Measurements from ENCODE around the gene ATPAF1.

ATPAF1 gene

DNA sequence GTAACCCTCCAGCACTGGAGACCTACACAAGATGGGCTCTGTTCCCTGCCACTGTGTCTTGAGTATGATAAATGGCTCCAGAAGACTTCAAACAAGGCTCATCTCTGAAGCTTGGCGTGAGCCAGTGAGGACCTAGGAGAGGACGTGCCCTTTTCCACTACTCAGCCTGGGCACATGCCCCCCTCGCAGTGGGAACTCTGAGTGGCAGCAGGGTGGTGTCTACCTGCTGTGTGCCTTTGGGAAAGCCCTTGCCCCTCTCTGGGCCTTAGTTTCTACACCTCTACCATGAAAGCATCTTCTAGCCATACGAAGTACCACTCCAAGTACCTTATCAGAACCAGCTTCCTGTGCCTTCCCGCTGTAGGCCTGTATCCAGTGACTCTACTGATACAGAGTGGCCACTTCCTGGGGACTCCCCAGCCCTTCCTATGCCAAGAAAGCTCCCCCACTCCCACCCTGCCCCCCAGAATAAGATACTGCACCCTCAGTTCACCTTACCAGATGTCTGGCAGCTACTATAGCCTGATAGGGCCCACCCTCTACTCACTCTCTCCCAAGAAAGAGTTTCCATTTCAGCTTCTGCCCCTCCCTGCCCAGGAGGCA lies 48.4 kb downstream of the ATPAF1 start:
- no peak overlapping the region for H3K9ac ChIP-seq (ENCODE audit: low read depth, low read length)
- no peaks in the 10 kb centered on the region for H3K9me3 ChIP-seq (ENCODE audit: control insufficient read depth, insufficient read depth, low read length)
- H3K4me1 ChIP-seq (ENCODE audit: insufficient read depth, low read length) = peaks cover 14% of the 10 kb centered on the region
- no peaks in the 10 kb centered on the region for H3K36me3 ChIP-seq (ENCODE audit: insufficient read depth, low read length)

DNA sequence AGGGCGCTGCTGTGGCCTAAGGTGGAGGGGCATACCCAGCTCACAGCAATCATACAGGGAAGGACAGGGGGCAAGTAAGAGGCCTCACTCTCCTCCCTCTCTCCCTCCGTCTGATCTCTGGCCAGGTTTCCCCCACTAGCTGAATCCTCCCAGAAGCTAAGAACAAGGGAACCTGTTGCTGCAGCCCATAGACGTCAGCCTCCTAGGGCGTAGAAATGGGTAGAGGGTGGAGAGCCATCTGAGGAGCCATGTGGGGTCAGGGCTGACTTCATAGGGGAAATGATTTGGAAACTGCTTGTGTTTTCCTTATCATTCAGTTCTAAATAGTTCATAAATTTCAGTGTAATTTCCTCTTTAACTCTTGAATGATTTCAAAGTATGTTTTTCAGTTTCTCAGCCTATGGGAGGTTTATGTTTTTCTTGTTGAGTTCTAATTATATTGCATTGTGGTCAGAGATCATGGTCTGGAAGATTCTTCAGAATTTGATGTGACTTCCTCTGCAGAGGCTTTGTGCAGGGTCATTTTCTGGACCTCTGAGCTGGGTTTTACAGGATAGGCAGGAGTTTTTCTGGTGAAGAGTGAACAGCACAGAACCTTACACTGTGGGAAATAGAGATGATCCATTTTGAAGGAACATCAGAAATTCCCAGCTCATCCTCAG lies 49.3 kb downstream of the ATPAF1 start:
- Histone ChIP-seq H3K9me3 (ENCODE audit: control insufficient read depth, insufficient read depth, low read length) (no peaks in the 10 kb centered on the region), H3K36me3 (ENCODE audit: insufficient read depth, low read length) (no peaks in the 10 kb centered on the region), H3K4me1 (ENCODE audit: insufficient read depth, low read length) (peaks cover 23% of the 10 kb centered on the region), H3K9ac (ENCODE audit: low read depth, low read length) (no peak overlapping the region)

DNA sequence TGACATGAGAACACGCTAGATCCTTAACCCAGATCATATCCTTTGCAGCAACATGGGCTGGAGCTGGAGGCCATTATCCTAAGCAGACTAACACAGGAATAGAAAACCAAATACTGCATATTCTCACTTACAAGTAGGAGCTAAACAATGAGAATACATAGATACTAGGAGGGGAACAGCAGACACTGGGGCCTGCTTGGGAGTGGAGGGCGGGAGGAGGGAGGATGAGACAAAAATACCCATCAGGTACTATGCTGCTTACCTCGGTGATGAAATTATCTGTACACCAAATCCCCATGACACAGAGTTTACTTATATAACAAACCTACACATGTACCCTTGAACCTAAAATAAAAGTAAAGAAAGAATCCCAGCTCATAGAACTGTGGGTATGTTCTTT lies 50.3 kb downstream of the ATPAF1 start:
- no peaks in the 10 kb centered on the region for H3K9me3 ChIP-seq (ENCODE audit: control insufficient read depth, insufficient read depth, low read length)
- no peak overlapping the region for H3K9ac ChIP-seq (ENCODE audit: low read depth, low read length)
- H3K36me3 ChIP-seq (ENCODE audit: insufficient read depth, low read length) = no peaks in the 10 kb centered on the region
- peaks cover 28% of the 10 kb centered on the region for H3K4me1 ChIP-seq (ENCODE audit: insufficient read depth, low read length)

DNA sequence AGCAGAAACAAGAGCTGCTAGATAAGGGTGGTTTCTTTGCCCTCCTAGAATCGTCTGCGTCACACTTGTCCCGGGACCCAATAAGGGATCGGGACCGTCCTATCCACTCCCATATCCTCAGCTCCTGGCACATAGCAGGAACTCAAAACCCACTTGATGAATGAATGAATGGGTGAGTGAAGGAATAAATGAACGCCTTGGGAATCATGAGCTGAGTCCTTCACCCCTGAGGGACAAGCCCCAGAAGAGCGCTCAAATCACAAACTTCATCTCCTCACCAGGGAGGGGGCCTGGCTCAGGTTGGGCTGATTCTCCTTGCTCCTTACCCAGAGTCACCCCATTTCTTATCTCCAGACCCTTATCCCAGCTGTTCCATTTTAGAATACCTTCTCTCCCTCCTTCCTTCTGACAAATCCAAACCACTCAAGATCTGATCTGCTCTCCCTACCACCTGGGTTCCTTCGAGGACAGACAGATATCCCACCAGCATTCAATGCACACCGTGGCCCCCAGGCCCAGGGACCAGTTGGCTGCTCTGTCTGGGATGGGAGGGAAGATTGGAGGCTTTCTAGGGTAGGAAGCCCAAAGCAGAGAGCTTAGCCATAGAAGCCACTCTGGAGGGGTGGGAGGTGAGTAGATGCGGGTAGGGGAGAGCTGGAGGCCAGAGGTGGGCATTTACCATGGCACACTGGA lies 50.9 kb downstream of the ATPAF1 start:
- H3K9ac ChIP-seq (ENCODE audit: low read depth, low read length) = peak overlapping the region; percentile 75; the same call in 1 of the 2 replicates
- no peaks in the 10 kb centered on the region for H3K9me3 ChIP-seq (ENCODE audit: control insufficient read depth, insufficient read depth, low read length)
- H3K36me3 ChIP-seq (ENCODE audit: insufficient read depth, low read length) = no peaks in the 10 kb centered on the region
- H3K4me1 ChIP-seq (ENCODE audit: insufficient read depth, low read length) = peaks cover 28% of the 10 kb centered on the region

DNA sequence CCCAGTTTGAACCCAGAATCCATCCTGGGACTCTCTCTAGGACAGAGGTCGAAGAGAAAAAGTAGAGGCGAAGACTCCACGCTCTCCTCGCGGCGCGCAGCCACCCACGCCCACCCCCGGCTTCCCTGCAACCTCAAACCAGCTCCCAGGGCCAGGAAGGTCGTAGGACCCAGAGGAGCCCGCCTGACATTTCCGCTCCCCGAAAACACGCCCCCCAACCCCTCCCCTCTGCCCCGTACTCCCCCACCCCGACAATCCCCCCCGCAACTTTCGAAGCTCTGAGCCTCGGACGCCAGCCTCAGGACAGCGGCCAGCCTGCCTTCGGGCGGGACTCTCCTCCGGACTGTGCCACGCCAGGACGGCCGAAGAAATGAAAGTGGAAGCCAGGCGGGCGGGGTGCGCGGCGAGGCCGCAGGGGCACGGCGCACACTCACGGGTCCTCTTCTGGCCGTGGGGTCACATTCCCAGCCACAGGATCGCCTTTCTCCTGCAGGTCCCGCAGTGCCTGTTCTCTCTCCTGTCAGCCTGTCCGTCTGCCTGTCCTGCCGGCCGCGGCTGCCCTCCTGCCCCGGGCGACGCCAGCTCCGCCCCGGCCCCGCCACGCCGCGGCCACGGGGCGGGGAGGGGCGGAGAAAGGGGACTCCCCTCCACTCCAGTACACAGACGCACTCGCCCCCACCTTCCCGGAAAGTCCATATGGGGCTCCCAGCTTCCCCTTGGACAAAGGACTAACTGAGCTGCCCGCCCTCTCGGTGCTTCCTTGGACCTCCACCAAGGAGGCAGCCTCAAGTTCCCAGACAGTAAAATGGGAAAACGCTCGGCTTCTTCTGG lies 51.7 kb downstream of the ATPAF1 start, which contains the start of gene MOB3C:
TSS of gene MOB3C (minus strand) at position 535 of the 831 bp plus-strand sequence. CDS start 3,490 bp downstream, outside the sequence.
- Histone ChIP-seq H3K36me3 (ENCODE audit: insufficient read depth, low read length) (no peaks in the 10 kb centered on the region), H3K9me3 (ENCODE audit: control insufficient read depth, insufficient read depth, low read length) (no peaks in the 10 kb centered on the region), H3K9ac (ENCODE audit: low read depth, low read length) (peak within 1 kb of the TSS; percentile 75; the same call in 1 of the 2 replicates), H3K4me1 (ENCODE audit: insufficient read depth, low read length) (peaks cover 31% of the 10 kb centered on the region)

DNA sequence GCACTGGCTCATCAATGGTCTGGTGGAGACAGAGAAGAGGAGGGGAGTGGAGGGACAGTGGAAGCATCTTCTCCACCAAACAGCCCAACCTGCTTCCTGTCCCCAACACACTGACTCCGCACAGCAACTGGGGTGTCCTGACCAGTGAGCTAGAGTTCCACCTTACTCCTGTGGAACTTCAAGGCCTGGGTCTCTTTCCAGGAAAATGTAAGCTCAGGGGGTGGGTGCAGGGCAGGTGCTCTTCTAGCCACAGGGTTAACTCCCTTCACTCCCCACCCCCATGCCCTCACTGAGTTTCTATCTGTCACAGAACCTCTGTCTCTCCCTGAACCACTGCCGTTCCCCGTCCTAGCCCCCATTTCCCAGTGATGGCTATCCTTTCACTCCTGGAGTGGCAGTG lies 52.4 kb downstream of the ATPAF1 start:
- H3K9ac ChIP-seq (ENCODE audit: low read depth, low read length) = peak overlapping the region; percentile 43; the same call in 1 of the 2 replicates
- H3K9me3 ChIP-seq (ENCODE audit: control insufficient read depth, insufficient read depth, low read length) = no peaks in the 10 kb centered on the region
- peaks cover 36% of the 10 kb centered on the region for H3K4me1 ChIP-seq (ENCODE audit: insufficient read depth, low read length)
- H3K36me3 ChIP-seq (ENCODE audit: insufficient read depth, low read length) = no peaks in the 10 kb centered on the region

DNA sequence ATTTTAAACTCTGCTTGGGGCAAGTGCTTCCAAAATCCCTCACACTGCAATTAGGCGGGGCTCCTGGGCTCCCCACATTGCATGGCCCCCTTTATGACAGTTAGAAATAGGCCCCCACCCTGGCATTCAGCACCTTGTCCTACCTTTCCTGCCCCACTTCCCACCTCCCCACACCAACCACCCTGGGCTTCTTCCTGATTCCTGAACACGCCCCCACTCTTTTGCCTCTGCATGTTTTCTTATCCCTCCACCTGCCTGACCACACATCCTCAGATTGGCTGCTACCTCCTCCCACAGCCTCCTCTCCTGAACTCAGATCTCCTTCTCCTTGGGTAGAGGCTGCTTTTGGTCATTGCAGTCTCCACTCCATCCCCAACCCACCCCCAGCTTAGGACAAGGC lies 53.1 kb downstream of the ATPAF1 start:
- H3K36me3 ChIP-seq (ENCODE audit: insufficient read depth, low read length) = no peaks in the 10 kb centered on the region
- H3K9ac ChIP-seq (ENCODE audit: low read depth, low read length) = no peak overlapping the region
- no peaks in the 10 kb centered on the region for H3K9me3 ChIP-seq (ENCODE audit: control insufficient read depth, insufficient read depth, low read length)
- peaks cover 36% of the 10 kb centered on the region for H3K4me1 ChIP-seq (ENCODE audit: insufficient read depth, low read length)

DNA sequence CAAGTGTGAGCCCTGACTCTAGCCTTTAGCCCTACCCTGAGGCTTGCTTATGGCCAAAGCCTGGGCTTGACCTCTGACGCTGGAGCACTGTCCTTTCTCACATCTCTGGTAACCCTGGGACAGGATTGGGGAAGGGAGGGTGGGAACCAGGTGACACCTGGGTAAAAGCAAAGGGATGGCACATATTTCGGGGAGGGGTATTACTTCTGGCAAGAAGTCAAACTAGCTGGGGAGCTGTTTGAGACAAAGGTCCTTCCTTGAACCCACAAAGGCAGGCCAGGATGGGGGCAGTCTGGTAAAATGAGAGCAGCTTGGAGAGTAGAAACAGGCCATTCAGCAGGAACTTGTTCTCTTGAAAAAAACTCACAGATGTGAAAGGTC lies 53.6 kb downstream of the ATPAF1 start:
- H3K4me1 ChIP-seq (ENCODE audit: insufficient read depth, low read length) = peaks cover 36% of the 10 kb centered on the region
- no peaks in the 10 kb centered on the region for H3K36me3 ChIP-seq (ENCODE audit: insufficient read depth, low read length)

DNA sequence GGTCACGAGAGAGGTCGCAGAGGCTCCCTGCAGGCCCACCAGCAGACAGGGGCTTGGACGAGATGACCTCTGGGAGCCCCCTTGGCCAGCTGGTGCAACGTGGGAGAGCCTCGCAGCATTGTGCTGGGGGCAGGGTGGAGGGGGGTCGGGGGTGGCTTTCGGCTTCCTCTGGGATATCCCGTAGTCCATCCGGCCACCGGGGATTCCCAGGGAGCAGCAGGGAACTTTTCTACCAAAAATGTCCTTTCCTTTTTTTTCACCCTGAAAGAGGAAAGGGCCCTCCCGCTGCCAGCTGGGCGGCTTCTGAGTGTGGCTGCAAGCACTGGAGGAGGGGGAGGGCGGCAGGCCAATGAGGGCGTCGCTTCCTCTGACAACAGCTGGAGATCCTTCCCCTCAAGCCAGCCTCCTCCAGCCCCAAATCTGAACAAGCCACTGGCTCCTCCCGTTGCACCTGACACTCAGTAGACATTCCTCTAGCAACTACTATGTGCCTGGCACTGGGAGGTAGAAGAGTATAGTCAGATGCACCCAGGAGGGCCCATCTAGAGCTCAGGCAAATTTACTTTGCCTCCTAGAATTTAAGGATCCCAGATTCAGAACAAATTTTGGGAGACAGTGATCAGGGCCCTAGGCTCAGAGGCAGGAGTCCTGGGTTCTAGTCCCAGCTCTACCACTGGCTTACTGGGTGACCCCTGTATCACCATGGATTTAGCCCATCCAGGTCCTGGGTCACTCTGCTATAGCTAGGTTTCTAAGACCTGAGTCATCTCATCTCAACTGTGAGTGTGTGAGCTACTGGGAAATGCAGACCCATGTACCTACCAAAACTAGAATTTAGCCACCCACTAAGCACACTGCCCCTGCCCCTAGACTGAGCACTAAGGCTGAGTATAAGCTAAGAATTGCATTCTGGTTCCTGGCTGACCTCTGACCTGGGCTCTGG lies 54.2 kb downstream of the ATPAF1 start:
- Histone ChIP-seq H3K36me3 (ENCODE audit: insufficient read depth, low read length) (no peaks in the 10 kb centered on the region), H3K9me3 (ENCODE audit: control insufficient read depth, insufficient read depth, low read length) (no peaks in the 10 kb centered on the region), H3K4me1 (ENCODE audit: insufficient read depth, low read length) (peaks cover 36% of the 10 kb centered on the region), H3K9ac (ENCODE audit: low read depth, low read length) (no peak overlapping the region)

More for the DNA sequence above, 53.6 kb downstream of the ATPAF1 start:
- Histone ChIP-seq H3K9ac (ENCODE audit: low read depth, low read length) (no peak overlapping the region), H3K9me3 (ENCODE audit: control insufficient read depth, insufficient read depth, low read length) (no peaks in the 10 kb centered on the region)

DNA sequence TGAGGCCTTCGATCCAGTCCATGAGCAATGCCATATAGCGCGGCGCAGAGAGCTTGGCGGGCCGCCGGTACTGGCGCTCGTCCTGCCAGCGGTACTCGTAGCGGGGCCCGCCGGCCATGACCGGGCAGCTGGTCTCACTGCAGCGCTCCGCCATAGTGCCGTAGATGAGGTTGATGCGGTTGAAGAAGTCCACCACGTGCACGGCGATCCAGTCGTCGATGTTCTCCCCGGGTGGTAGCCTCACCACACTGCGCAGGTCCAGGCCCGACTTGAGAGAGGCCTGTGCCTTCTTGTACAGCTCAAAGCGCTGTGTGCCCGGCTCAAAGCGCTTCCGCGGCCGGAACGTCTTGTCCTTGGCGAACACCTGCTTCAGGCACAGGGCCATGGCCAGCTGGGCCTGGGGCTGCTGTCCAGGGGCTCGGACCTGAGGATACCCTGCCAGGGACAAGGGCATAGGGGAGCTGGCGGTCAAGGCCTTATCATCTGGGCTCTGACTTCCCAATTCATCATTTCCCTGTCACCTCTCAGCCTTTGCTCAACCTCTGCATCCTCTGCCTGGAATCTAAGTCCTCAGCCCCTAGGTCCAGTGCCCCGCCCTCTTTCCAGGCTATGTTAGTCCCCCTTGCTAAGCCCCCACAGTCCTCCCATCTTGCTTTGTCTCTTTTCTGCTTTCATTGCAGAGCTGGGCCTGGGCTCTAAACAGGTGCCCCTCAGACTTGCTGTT lies 55.1 kb downstream of the ATPAF1 start:
- Histone ChIP-seq H3K4me1 (ENCODE audit: insufficient read depth, low read length) (peaks cover 36% of the 10 kb centered on the region), H3K9ac (ENCODE audit: low read depth, low read length) (no peak overlapping the region), H3K36me3 (ENCODE audit: insufficient read depth, low read length) (no peaks in the 10 kb centered on the region), H3K9me3 (ENCODE audit: control insufficient read depth, insufficient read depth, low read length) (no peaks in the 10 kb centered on the region)

DNA sequence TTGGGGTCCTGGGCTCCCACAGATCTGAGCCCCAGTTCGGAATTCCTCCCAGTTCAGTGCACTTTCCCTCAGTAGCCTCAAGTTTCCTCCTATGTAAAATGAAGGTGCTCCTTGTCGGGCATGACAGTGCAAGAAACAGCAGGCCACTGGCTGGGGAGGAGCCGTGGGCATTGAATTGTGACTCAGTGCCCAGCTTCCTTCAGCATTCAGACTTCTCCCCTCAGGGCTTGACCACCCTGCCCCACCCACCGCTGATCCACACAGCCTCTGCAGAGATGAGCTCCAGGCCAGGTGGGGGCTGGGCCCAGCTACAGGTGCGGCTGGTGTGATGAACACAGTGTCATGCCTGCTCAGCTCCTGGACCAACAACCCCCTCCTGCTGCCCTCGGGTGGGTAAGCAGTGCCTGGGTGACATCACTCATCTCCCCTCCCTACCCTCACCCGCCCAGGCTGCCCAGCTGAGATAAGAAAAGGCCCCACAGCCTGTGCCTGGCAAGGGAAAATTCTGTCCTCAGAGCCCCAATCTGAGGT lies 56.4 kb downstream of the ATPAF1 start:
- H3K9me3 ChIP-seq (ENCODE audit: control insufficient read depth, insufficient read depth, low read length) = no peaks in the 10 kb centered on the region
- H3K4me1 ChIP-seq (ENCODE audit: insufficient read depth, low read length) = peaks cover 36% of the 10 kb centered on the region
- H3K36me3 ChIP-seq (ENCODE audit: insufficient read depth, low read length) = no peaks in the 10 kb centered on the region
- no peak overlapping the region for H3K9ac ChIP-seq (ENCODE audit: low read depth, low read length)

DNA sequence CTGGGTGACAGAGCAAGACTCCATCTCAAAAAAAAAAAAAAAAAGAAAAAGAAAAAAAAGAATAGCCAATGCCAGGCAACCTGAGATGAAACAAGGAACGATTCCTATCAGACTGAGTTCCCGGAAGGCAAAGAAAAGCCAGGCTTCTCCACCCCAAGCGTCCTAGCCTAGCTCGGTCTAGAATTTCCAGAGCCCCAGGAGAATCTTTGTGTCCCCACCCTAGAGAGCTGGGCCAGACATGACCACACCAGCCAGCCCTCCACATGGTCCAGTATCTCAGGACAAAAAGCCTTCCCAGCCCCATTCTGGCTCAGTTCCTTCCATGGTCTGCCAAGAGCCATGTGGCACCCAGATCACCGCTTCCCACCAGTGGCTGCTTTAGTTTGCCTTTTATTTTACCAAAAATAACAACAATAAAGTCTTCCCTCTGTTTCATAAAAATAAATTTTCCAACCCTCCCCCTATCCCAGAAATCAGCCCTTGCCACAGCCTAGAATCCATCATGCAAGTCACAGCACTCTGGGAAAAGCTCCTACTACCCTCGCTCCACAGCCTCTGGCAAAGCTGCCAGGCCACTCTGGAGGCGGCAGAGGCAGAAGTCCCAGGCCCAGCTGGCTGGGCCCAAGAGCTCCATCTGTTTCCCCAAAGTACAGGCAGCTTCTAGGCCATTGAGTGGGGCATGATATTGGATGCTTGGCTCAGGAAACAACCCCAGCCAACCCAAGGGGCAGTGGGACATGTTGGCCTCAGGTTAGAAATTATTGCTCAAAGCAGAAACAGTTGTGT lies 60.6 kb downstream of the ATPAF1 start:
- no peaks in the 10 kb centered on the region for H3K9me3 ChIP-seq (ENCODE audit: control insufficient read depth, insufficient read depth, low read length)
- peaks cover 7% of the 10 kb centered on the region for H3K4me1 ChIP-seq (ENCODE audit: insufficient read depth, low read length)
- H3K36me3 ChIP-seq (ENCODE audit: insufficient read depth, low read length) = no peaks in the 10 kb centered on the region
- H3K9ac ChIP-seq (ENCODE audit: low read depth, low read length) = no peak overlapping the region

Measured in ES-I3 (cell line).